Measurements from ENCODE around the gene TBC1D22A.

Gene TBC1D22A

DNA sequence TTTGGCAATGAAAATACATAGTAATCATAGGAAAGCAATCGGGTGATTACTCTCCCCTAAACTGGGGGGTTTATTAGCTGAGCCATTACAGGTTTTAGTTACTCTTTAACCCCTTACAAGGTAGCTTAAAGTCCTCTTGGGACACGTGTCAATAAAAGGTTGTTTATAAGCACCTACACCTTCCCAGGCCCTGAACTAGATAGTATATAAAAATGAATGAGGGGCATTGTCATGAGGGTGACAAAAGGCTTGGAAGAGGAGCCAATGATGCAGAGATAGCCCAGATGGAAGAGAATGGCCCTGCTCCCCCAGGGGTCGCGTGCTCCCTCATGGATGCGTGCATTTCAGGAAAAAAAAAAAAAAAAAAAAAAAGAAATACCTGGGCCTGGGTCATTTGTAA lies 276.9 kb downstream of the TBC1D22A start:
- peaks cover 12% of the 10 kb centered on the region for H3K4me1 ChIP-seq (ENCODE audit: control insufficient read depth, insufficient read depth, low read length)
- H3K27ac ChIP-seq (ENCODE audit: low read length), result no peak overlapping the region
- H3K9ac ChIP-seq (ENCODE audit: low read length in 2 of 2), result no peak overlapping the region
- H3K9me3 ChIP-seq (ENCODE audit: control insufficient read depth in 2 of 2, low read length in 2 of 2), result no peaks in the 10 kb centered on the region
- no peaks in the 10 kb centered on the region for H3K27me3 ChIP-seq (ENCODE audit: control insufficient read depth in 1 of 2, insufficient read depth in 2 of 2, low read length in 2 of 2)
- H3K4me3 ChIP-seq (ENCODE audit: low read length in 2 of 2), result no peak overlapping the region
- H3K36me3 ChIP-seq (ENCODE audit: control insufficient read depth in 2 of 2, insufficient read depth in 2 of 2, low read length in 2 of 2), result peaks cover 0 to 2% of the 10 kb centered on the region in 2 donors

DNA sequence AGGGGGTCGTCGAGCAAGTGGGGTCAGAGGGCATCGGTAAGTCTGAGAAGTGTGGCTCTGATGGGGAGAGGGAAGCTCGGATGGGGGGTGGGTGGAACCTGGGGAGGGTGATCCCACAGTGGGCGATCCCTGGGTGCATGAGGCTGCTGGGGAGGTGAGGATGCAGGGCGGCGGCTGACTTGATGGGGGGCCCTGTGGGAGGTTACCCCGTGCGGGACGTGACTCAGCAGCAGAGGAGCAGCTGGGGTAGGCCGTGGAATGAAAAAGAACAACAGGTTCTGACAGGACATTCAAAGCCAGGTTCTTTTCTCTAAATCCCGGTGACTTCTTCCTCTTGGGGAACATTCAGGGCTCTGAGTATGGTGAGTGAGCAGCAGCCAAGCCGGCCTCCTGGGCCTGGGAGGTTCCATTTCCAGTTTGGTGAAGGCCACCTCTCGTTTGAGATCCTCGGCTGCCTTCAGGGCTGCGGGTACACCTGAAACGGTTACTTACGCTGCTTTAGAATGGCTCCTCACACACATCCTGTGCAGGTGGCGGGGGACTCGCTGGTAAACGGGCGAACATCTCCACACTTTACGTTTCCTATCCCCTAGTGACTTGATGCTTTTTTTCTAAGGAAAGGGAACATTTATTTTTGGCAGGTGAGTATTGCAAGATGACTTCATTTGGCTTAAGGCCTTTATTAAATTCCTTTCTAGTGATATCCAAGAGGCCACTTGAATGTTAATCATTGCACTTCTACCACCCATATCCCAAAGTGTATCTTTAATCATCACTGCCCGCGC lies 278.2 kb downstream of the TBC1D22A start:
- H3K9ac ChIP-seq (ENCODE audit: low read length in 2 of 2), result no peak overlapping the region

DNA sequence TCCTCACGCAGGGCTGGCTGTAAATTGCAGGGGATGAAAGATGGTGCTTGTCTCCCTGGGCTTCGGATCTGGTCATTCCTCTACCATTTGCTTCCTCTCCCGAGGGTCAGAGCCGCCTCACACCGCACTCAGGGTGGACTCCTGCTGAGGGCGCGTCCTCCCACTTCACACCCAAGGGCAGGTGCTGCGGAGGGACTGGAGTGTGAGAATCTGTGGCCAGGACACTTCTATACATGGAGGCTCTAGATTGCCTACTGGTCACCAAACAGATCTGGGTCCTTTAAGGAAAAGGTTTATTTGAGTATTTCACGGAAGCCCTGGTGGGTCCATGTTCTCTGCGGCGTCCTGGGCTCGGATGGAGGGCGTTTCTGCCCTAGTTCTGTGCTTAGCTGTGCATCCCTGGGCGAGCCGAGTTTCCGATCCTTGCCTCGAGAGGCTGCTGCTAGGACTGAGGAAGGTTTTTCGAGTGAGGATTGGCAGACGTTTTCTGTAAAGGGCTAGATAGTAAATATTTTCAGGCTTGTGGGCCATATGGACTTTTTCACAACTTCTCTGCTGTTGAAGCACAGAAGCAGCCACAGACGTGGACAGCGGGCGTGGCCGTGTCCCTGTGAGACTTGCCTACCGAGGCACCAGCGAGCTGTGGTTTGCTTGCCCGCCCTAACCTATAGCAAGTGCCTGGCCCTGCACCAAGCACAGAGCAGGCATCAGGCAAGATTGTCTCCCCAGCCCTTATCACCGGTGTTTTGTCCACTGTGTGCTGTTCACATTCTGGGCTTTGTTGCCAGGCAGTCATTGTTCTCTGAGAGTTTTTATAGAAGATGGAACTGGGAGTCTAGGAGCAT lies 279.0 kb downstream of the TBC1D22A start:
- peaks cover 0 to 2% of the 10 kb centered on the region in 2 donors for H3K36me3 ChIP-seq (ENCODE audit: control insufficient read depth in 2 of 2, insufficient read depth in 2 of 2, low read length in 2 of 2)
- no peaks in the 10 kb centered on the region for H3K27me3 ChIP-seq (ENCODE audit: control insufficient read depth in 1 of 2, insufficient read depth in 2 of 2, low read length in 2 of 2)
- peaks cover 12% of the 10 kb centered on the region for H3K4me1 ChIP-seq (ENCODE audit: control insufficient read depth, insufficient read depth, low read length)
- no peak overlapping the region for H3K9ac ChIP-seq (ENCODE audit: low read length in 2 of 2)
- no peaks in the 10 kb centered on the region for H3K9me3 ChIP-seq (ENCODE audit: control insufficient read depth in 2 of 2, low read length in 2 of 2)
- H3K27ac ChIP-seq (ENCODE audit: low read length), result no peak overlapping the region
- peak overlapping the region in 1 of 2 donors; percentile 44 for H3K4me3 ChIP-seq (ENCODE audit: low read length in 2 of 2)

More for the DNA sequence above, 278.2 kb downstream of the TBC1D22A start:
- H3K4me3 ChIP-seq (ENCODE audit: low read length in 2 of 2), result no peak overlapping the region
- H3K9me3 ChIP-seq (ENCODE audit: control insufficient read depth in 2 of 2, low read length in 2 of 2), result no peaks in the 10 kb centered on the region
- H3K27ac ChIP-seq (ENCODE audit: low read length), result no peak overlapping the region
- H3K27me3 ChIP-seq (ENCODE audit: control insufficient read depth in 1 of 2, insufficient read depth in 2 of 2, low read length in 2 of 2), result no peaks in the 10 kb centered on the region
- peaks cover 12% of the 10 kb centered on the region for H3K4me1 ChIP-seq (ENCODE audit: control insufficient read depth, insufficient read depth, low read length)
- peaks cover 0 to 2% of the 10 kb centered on the region in 2 donors for H3K36me3 ChIP-seq (ENCODE audit: control insufficient read depth in 2 of 2, insufficient read depth in 2 of 2, low read length in 2 of 2)

DNA sequence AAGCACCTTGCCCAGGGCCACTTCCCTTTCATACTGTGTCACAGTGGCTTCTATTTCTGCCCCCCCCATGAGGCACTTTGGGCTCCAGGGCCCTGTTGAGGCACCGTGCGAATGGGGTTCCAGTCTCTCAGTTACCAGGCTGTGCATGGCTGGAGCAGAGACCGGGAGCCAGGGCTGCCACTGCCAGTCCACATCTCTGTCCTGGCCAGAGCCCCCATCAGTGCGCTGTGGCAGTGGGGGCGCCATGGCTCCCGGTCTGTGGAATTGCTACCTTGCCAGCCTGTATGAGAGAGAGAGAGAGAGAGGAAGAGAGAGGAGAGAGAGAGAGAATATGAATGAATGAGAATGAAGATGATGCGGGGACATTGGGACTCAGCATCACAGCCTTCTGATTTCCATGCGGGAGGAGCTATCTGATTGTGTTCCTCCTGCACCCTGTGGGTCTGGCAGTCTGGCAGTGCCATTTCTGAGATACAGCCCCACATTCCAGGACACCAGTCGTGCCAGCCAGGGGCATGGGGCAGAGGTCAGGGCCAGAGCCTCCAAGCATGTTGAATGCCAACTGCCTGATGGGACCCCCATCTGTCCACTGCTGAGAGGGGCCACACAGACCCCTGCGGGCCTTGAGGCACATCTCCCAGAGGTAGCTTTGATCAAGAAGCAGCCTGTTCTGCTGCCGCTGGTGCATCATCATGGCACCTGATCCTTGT lies 279.8 kb downstream of the TBC1D22A start:
- no peaks in the 10 kb centered on the region for H3K27me3 ChIP-seq (ENCODE audit: control insufficient read depth in 1 of 2, insufficient read depth in 2 of 2, low read length in 2 of 2)
- no peaks in the 10 kb centered on the region for H3K9me3 ChIP-seq (ENCODE audit: control insufficient read depth in 2 of 2, low read length in 2 of 2)
- H3K4me1 ChIP-seq (ENCODE audit: control insufficient read depth, insufficient read depth, low read length), result peaks cover 12% of the 10 kb centered on the region
- H3K9ac ChIP-seq (ENCODE audit: low read length in 2 of 2), result no peak overlapping the region
- no peak overlapping the region for H3K27ac ChIP-seq (ENCODE audit: low read length)
- H3K4me3 ChIP-seq (ENCODE audit: low read length in 2 of 2), result no peak overlapping the region
- peaks cover 0 to 2% of the 10 kb centered on the region in 2 donors for H3K36me3 ChIP-seq (ENCODE audit: control insufficient read depth in 2 of 2, insufficient read depth in 2 of 2, low read length in 2 of 2)

DNA sequence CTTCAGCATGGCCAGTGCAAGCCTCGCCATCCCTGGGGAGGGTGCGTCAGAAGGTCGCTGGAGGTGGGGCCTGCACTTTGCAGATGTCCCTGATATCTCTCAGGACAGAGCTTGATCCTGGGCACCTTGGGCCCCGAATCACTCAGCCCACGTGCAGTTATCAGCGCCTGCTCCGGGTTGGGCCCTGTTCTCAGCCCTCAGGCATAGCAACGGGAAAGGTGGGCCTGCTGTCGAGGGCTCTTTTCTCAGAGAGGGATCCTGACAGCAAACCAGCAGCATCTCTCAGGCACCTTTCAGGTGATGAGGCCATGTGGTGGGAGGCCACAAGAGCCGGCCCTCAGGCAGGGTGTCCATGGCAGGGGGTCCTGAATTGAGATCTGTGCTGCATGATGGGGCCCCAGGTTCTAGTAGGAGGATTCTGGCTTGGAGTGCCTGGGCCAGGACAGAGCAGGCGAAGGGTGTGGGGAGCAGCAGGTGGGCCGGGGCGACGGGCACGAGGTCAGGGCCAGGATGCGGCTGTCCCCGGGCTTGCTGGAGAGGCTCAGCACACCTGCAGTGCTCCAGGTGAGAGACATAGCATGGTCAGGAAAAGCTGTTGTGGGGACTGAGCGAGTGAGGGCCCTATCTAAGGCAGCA lies 280.5 kb downstream of the TBC1D22A start:
- no peaks in the 10 kb centered on the region for H3K27me3 ChIP-seq (ENCODE audit: control insufficient read depth in 1 of 2, insufficient read depth in 2 of 2, low read length in 2 of 2)
- H3K9me3 ChIP-seq (ENCODE audit: control insufficient read depth in 2 of 2, low read length in 2 of 2), result no peaks in the 10 kb centered on the region
- peaks cover 0 to 2% of the 10 kb centered on the region in 2 donors for H3K36me3 ChIP-seq (ENCODE audit: control insufficient read depth in 2 of 2, insufficient read depth in 2 of 2, low read length in 2 of 2)
- H3K27ac ChIP-seq (ENCODE audit: low read length), result no peak overlapping the region
- H3K4me3 ChIP-seq (ENCODE audit: low read length in 2 of 2), result no peak overlapping the region
- no peak overlapping the region for H3K9ac ChIP-seq (ENCODE audit: low read length in 2 of 2)
- peaks cover 12% of the 10 kb centered on the region for H3K4me1 ChIP-seq (ENCODE audit: control insufficient read depth, insufficient read depth, low read length)

DNA sequence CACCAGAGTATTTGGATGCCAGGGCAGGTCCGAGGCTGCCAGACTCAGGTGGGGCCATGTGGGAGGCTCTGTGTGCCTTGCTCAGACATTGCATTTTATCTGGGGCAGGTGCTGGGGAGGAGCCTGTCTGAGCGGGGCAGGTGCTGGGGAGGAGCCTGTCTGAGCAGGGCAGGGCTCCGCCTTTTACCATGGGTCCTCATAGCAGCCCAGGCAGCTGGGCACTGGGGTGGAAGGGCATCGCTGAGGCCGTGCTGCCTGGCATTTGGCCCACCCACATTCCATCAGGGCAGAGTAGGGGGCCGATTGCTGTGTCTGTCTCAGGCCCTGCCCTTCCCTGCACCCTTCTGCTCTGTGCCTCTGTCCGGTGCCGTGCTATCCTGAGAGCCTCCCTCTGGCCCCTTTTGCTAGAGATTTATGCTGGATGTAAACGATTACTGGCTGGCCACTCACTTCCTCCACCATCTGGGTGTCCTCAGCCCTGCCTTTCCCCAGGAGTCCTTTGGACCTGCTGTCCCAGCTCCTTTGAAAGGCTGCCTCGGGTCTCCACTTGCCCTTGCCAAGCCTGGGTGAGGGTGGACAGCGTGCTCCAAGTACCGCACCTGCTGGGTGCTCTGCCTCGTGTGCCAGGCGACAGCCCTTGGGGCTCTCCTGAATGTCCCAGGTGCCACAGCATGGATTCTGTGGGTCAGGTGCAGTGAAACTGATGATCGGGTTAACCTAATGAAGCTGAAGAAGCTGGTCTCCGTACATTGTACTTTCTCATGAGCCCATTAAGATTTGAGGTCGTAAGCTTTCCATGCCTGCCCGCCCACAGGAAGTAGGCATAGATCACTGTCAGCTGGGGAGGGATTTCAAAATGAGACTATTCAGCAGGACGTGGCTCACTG lies 281.6 kb downstream of the TBC1D22A start:
- Histone ChIP-seq H3K9me3 (ENCODE audit: control insufficient read depth in 2 of 2, low read length in 2 of 2) (no peaks in the 10 kb centered on the region), H3K36me3 (ENCODE audit: control insufficient read depth in 2 of 2, insufficient read depth in 2 of 2, low read length in 2 of 2) (no peaks in the 10 kb centered on the region), H3K27me3 (ENCODE audit: control insufficient read depth in 1 of 2, insufficient read depth in 2 of 2, low read length in 2 of 2) (no peaks in the 10 kb centered on the region), H3K27ac (ENCODE audit: low read length) (no peak overlapping the region), H3K4me1 (ENCODE audit: control insufficient read depth, insufficient read depth, low read length) (peaks cover 12% of the 10 kb centered on the region), H3K4me3 (ENCODE audit: low read length in 2 of 2) (no peak overlapping the region), H3K9ac (ENCODE audit: low read length in 2 of 2) (no peak overlapping the region)

DNA sequence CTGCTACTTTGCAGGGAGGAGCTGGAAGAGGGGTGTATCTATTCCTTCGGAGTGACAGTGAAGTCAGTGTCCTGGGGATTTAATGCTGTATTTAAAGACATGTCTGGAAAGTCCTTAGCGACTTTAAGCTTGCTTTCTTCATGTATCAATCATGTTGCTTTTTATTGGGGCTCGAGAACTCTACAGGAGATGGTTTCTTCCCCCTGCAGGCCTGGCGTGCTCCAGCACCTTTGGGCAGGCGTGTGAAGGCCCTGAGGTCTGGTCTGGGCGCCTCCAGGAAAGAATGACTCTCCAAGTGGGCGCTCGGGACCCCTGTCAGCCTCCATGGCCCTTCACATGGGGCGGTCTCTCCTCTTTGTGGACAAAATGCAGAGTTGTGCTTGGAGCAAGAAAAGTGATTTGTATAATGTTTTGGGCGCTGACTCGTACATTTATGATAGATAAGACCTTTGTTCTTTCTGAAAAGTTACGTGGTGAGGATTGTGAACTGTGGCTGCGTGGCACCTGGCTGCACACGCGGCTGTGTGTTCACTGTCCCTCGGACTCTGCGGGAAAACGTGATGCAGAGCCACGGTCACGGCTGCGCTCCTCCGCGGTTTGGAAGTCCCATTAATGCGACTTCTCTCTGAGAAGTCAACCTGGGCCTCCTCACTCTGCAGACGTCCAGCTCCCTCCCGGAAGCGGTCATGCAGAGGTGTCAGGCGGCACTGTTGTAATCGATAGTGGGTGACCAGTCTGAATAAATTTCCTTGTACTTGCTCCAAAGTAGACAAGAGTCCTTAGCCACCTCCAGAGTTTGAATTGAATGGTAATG lies 282.5 kb downstream of the TBC1D22A start:
- H3K27me3 ChIP-seq (ENCODE audit: control insufficient read depth in 1 of 2, insufficient read depth in 2 of 2, low read length in 2 of 2), result no peaks in the 10 kb centered on the region
- H3K4me1 ChIP-seq (ENCODE audit: control insufficient read depth, insufficient read depth, low read length), result peaks cover 12% of the 10 kb centered on the region
- no peaks in the 10 kb centered on the region for H3K9me3 ChIP-seq (ENCODE audit: control insufficient read depth in 2 of 2, low read length in 2 of 2)
- H3K27ac ChIP-seq (ENCODE audit: low read length), result no peak overlapping the region
- H3K36me3 ChIP-seq (ENCODE audit: control insufficient read depth in 2 of 2, insufficient read depth in 2 of 2, low read length in 2 of 2), result no peaks in the 10 kb centered on the region
- no peak overlapping the region for H3K4me3 ChIP-seq (ENCODE audit: low read length in 2 of 2)
- no peak overlapping the region for H3K9ac ChIP-seq (ENCODE audit: low read length in 2 of 2)

DNA sequence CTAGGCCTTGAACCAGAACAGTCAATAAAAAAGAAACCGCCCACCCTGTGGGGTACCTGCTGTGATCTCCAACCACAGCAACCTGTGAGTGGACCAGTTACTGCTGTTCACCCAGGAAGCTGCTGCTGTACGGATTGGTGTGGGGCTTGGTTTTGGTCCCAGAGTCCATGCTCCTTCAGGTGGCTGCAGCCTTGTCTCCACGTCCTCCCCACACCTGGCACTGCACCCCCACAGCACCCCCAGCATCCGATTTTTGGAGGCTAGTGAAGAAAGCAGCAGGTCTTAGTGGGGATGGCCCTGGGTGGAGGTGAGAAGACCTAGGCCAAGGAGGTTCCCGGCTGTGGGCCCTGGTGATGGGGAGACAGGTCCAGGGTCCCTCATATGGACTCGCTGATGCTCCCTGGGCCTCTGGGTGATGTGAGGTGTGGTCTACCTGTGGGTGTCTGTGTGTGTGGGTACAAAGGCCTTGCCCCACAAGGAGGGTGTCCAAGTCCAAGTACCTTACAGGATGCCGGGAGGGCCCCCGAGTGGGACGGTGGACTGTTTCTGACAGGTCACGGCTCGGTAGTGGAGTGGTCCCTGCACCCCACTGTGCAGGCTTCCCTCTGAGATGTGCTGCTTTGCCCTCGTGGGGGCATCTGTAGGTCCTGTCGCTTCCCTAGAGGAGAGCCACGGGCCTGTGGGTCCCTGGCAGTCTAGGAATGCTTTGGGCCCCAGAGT lies 283.4 kb downstream of the TBC1D22A start:
- peaks cover 12% of the 10 kb centered on the region for H3K4me1 ChIP-seq (ENCODE audit: control insufficient read depth, insufficient read depth, low read length)

More for the DNA sequence above, 283.4 kb downstream of the TBC1D22A start:
- Histone ChIP-seq H3K9me3 (ENCODE audit: control insufficient read depth in 2 of 2, low read length in 2 of 2) (no peaks in the 10 kb centered on the region), H3K9ac (ENCODE audit: low read length in 2 of 2) (no peak overlapping the region), H3K27me3 (ENCODE audit: control insufficient read depth in 1 of 2, insufficient read depth in 2 of 2, low read length in 2 of 2) (no peaks in the 10 kb centered on the region), H3K27ac (ENCODE audit: low read length) (no peak overlapping the region), H3K36me3 (ENCODE audit: control insufficient read depth in 2 of 2, insufficient read depth in 2 of 2, low read length in 2 of 2) (no peaks in the 10 kb centered on the region), H3K4me3 (ENCODE audit: low read length in 2 of 2) (no peak overlapping the region)
